Raji (cell line): Measurements from ENCODE around the gene IFNAR2.

ENCODE experiments used
- POLR2A ChIP-seq: IDR thresholded peaks from 2 replicates; pipeline ENCODE4 v1.6.1; 2011; ENCODE audit warnings: low read depth, low read length, control low read depth; ENCODE audit not compliant: insufficient read depth

The IFNAR2 gene

DNA sequence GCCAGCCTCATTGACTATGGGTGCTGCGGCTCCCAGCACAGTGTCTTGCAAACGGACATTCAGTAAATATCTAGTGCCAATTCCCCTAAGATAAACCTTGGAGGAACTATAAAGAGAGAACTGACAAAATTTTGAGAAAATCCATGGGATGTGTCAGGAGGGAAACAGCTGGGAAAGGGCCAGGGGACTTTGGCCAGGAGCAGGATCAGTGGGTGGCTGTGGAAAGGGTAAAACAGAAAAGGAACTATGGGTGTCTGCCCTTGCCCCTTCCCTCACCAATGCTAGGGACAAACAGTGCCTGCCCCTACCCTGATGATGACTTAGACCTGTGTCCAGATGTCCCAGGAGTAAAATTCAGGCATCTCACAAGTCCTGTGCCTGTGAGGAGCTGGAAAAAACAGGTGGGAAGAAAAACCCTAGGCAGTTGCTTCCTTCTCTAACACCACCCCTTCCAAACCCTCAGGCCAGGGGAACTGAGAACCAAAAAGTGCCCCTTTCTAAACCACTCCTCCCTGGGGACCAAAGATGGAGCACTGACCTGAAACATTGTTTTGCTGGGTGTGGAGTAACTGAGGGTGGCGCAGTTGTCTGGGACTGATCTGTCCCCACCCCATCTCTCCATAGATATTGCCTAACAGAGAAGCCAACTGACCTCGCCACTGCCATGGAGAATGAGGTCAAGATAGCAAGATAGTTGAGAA lies 22.1 kb upstream of the IFNAR2 start:
- TF ChIP-seq POLR2A, result no peak

DNA sequence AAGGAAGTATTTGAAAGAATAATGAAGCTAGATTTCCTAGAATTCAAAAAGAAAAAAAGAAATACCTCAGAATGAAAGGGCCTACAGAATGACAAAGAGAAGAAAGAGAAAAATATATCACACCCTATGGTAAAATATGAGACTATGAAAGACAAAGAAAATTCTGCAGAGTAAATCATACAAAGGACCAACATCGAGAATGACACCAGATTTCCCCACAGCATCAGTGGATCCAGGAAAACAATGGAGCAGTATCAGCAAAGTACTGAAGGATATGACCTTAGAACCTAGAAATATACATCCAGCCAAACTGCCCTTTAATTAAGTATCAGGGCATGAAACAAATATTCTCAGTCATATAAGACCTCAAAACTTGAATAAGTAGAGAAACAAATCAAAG lies 21.2 kb upstream of the IFNAR2 start:
- TF ChIP-seq POLR2A, result no peak

DNA sequence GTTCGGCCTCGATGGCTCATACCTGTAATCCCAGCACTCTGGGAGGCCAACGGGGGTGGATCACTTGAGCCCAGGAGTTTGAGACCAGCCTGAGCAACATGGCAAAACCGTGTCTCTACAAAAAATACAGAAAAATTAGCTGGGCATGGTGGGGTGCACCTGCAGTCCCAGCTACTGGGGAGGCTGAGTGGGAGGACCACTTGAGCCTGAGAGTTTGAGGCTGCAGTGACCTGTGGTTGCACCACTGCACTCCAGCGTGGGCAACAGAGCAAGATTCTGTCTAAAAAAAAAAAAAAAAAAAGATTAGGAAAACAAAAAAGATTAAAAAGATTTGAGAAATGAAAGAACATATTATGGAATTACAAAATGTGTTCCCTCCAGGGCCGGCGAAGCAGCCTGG lies 18.4 kb upstream of the IFNAR2 start:
- TF ChIP-seq POLR2A, result no peak

DNA sequence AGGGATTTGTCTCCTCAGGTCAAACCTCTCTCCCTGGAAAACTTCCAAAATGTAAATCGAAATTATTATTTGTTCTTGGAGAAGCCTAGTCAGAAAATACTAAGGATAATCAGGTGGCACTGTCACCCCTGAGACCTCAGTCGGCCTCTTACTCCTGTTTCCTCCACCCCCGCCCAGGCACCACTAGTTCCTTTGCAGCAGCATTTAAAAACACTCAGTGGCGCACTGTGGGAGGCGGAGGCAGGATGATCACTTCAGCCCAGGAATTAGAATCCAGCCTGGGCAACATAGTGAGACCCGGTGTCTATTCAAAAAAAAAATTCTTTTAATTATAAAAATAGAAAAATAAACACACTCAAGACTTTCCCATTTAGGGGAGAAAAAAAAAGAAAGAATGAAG lies 18.0 kb upstream of the IFNAR2 start:
- TF ChIP-seq POLR2A, result no peak

DNA sequence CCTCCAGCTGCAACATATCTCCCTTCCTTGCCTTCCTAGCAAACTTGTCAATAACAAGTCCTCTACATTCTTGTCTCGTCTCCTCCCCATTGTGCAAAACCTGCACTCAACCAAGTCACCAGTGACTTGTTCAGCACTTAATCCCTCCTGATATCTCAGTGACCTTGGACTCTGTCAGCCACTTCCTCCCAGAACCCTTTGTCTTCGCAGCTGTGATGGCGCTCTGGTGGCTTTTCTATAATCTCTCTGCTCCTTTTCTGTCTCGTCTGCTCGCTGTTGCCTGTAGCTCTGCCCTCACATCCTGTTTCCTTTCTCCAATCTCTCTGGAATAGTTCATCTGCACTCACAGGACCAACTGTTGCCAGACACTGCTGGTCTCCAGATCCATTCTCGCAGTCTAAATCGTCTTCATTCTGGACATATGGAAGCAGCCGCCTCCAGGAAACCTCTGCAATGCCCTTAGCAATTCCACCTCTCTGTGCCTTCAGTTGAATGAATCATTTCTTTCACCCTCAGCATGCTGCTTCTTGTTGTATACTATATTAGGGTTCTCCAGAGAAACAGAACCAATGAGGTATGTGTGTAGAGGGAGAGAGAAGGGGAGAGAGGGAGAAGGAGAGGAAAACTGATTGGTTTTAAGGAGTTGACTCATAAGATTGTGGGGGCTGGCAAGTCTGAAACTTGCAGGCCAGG lies 17.4 kb upstream of the IFNAR2 start:
- TF ChIP-seq POLR2A, result no peak

DNA sequence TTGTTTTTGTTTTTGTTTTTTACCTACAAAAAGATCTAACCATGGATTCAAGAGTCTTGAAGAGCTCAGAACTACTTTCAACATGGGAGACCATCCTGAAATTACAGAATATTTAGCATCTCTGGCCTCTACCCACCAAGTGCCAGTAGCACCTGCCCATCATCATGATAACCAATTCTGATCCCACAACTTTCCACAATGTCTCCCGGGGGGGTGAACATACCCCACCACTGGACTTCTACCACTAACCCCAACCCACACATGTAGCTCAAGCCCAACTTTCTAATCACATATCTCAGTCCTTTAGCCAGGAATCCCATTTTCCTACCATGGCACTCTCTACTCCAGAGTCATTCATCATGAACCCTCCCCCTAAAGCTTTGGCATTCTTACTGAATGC lies 15.7 kb upstream of the IFNAR2 start:
- TF ChIP-seq POLR2A, result no peak

DNA sequence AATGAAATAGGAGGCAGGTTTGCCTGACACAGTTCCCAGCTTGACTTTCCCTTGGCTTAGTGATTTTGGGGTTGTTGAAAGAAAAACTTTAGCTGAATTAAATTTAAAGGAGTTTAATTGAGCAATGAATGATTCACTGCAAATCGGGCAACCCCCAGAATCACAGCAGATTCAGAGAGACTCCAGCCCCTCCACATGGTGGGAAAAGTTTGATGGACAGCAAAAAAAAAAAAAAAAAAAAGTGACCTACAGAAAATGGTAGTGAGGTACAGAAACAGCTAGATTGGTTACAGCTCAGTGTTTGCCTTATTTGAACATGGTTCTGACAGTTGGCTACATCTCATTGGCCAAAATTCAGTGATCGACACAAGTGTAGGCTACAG lies 12.6 kb upstream of the IFNAR2 start:
- TF ChIP-seq POLR2A, result no peak

DNA sequence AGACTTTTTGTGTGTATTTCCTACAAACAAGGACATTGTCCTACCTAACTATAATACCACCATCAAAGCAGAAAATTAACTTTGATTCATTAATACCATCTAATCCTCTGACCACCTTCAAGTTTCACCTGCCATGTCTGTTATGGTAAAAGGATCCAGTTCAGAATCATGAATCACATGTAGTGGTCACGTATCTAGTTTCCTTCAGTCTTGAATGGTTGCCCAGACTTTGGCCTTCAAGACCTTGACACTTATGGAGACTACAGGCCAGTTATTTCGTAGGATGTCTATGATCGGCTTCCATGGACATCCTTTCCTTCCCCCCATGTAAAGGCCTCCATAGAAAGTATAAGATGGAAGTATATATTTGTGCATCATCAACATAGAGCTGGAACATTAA lies 10.4 kb upstream of the IFNAR2 start:
- TF ChIP-seq POLR2A, result no peak

DNA sequence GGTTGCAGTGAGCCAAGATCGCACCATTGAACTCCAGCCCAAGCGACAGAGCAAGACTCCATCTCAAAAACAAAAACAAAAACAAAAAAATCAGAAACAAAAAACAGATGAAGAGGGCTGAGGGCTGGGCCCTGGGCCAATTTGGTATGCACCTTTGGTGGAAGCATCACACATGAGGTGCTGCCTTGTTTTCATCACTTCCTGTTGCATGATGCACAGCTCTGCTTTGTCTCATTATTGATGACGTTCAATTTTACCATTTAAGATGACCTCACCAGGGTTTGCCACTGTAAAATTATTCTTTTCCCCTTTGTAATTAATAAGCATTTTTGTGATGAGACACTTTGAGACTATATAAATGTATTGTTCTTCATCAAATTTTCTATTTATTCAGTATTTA lies 9.8 kb upstream of the IFNAR2 start:
- TF ChIP-seq POLR2A, result no peak

DNA sequence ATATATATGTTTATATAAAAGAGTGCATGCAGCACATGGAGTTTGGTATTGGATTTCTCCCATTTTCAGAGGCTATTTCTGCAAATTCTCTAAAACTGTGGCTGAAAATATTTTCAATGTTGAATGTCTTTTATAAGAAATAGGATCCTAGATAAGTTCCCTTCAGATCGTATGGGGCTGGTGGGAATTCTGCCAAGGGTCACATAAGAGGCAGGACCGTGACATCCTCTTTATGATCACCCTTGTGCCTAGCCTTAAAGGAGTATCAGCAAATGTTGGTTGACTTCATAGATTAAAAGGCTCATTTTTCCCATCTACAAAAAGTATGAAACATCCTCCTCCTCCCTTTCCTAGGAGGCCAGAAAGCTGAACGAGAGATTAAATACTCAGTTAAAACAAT lies 1.3 kb upstream of the IFNAR2 start:
- TF ChIP-seq POLR2A, result no peak

DNA sequence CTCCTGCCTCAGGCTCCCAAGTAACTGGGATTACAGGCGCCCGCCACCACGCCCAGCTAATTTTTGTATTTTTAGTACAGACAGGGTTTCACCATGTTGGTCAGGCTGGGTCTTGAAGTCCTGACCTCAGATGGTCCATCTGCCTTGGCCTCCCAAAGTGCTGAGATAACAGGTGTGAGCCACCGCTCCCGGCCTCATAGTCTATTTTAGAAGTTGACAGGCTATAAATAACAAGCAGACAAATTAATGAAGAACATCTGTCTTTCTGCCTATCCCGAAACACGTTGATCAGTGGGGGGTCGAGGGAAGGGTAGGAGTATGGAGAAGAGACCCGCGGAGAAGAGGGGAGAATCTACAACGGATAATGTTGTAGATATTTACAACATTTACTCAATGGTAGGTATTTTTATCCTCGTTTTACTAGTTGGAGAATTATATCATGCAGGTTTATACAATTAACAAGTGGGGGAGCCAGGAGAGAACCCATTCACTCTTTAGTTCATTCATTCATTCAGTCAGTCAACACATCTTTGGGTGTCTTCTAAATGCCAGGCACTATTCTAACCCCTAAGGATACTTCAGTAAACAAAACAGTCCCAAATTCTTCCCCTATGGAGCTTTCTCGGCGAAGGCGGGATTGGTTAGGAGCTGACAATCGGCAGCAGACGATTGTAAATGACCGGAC lies 497 bp upstream of the IFNAR2 start:
- no peak for TF ChIP-seq POLR2A

DNA sequence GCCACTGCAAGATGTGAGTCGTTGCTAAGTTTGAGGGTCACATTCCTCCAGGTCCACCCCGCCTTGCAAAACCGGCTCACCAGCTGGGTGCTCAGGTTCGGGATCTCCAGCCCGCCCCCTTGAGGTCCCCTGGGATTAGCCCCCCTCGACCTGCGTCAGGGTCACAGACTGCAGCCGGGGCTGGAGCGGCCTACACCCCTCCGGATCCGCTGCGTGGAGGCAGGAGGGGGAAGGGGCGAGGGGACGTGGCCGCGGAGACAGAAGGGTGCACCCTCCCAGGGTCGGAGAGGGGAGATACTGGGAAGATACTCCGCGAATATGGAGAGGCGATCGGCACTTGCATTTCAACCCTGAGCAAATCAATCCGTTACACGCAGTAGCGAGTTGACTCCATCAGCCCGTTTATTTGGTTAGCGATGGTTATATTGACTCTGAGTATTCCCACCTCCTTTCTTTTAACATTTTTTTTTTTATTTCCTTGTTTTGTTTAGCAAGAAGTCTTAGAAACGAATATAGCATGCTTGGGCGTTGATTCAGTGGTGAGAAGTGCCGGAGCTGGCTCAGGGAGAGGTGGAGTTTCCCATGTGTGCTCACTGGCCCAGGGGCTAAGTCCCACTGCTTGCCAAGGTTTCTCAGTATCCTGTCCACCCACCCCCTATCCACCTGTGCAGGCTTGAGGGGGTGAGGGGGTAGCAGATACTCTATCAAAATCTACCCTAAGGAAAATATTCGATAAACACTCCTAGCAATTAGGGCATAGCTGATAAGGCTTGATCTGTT lies 997 bp downstream of the IFNAR2 start:
- no peak for TF ChIP-seq POLR2A

DNA sequence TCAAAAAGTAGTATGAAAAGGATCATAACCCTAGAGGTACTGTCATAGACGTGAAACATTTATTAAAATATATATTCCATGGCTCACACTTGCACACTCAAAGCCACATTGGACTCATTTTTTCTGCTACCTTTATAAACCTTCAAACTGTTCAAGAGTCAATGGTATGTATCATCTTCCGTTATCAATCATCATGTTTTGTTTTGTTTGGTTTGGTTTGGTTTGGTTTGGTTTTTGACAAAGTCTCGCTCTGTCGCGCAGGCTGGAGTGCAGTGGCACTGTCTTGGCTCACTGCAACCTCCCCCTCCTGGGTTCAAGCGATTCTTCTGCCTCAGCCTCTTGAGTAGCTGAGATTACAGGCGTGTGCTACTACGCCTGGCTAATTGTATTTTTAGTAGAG lies 1.8 kb downstream of the IFNAR2 start:
- no peak for TF ChIP-seq POLR2A

DNA sequence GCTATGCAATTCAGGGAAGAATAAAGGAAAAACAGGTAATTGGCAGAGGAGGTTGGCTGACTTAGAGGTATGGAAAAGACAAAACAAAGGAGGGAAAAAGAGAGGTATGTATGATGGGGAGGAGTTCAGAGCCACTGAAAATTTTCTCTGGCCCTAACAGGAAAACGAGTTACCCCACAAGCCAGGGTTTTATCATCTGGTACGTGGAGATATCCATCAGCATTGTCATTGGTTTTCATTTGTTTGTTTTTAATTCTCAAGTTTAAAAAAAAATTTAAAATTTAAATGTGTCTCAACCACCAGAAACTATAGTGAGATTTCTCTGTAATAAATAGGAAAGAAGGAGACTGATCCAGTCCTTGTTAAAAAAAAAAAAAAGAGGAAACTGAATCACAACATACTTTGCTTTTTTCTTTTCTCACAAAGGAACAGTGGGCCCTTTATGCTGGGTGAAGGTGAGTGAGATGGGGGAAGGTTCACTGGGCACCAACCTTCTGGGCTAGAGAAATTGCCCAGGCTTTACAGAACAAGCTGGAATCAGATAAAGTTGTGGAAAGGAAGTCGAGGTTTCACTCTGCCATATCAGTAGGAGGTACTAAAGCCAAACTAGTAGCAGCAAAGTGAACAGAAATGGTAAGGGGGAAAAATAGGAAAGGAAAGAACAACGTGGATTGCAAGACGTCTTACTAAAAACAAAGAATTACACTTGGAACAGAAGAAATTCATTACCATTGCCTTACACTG lies 2.7 kb downstream of the IFNAR2 start:
- no peak for TF ChIP-seq POLR2A

DNA sequence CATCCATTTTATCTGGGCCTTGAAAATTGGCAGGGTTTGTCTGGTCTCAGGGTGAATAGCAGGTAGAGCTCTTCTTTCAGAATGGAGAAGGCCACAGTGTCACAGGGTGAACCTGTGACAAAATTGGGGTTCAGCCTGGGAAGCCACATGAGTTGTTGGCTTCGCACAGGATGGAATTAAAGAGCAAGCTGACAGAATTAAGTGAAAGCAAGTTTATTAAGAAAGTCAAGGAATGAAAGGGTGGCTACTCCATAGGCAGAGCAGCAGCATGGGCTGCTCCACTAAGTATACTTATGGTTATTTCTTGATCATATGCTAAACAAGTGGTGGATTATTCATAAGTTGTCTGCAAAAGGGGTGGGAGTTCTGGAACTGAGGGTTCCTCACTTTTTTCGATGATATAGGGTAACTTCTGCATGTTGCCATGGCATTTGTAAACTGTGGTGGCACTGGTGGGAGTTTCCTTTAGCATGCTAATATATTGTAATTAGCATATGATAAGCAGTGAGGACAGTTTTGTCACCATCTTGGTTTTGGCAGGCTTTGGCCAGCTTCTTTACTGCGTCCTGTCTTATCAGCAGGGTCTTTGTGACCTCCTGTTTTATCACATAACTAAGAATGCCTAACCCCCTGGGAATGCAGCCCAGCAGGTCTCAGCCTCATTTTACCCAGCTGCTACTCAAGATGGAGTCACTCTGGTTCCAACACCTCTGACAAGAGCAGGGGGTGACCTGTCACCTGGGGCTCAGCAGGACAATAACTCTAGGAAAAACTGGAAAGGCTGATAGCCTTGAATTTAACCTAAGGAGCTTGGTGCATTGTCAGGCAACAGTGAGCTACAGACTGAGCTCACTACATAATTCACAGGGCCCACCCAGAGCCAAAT lies 5.1 kb downstream of the IFNAR2 start:
- TF ChIP-seq POLR2A, result no peak
